NT2/D1 (cell line): Measurements from ENCODE around the gene RELN.

ENCODE experiments used
- SUZ12 ChIP-seq: IDR thresholded peaks from 2 replicates; pipeline ENCODE4 v1.6.1; 2011; ENCODE audit not compliant: insufficient read length, insufficient read depth; ENCODE audit errors: extremely low read depth
- YY1 ChIP-seq: IDR thresholded peaks from 2 replicates; pipeline ENCODE4 v1.6.1; 2011; ENCODE audit not compliant: insufficient read length, insufficient read depth
- ZNF274 ChIP-seq: IDR thresholded peaks from 2 replicates; pipeline ENCODE4 v1.6.1; 2011; ENCODE audit warnings: mild to moderate bottlenecking, low read depth, low read length

GRCh38 chr7:103657474-103657894, 332.0 kb downstream of the RELN start:
- TF ChIP-seq ZNF274 (no peak), YY1 (no peak), SUZ12 (no peak)
